ENCODE measurements around the gene ACAP1.
"Not testable (repeated sequence)": the region's sequence is repeated elsewhere in the genome, so short reads cannot be mapped to it uniquely, and the experiment has no call there.

The ACAP1 gene

GRCh38 chr17:7356072-7356549, 19.8 kb downstream of the ACAP1 start:
- peak; percentile 84 for DNase-seq (ENCODE audit: low spot score)

GRCh38 chr17:7356756-7357155, 20.4 kb downstream of the ACAP1 start:
- DNase-seq (ENCODE audit: low spot score) = no peak

GRCh38 chr17:7357381-7357780, 21.1 kb downstream of the ACAP1 start:
- DNase-seq (ENCODE audit: low spot score) = no peak

GRCh38 chr17:7361906-7362305, 25.6 kb downstream of the ACAP1 start:
- DNase-seq (ENCODE audit: low spot score) = no peak

GRCh38 chr17:7363311-7363710, 27.0 kb downstream of the ACAP1 start:
- DNase-seq (ENCODE audit: low spot score) = no peak

- DNase-seq (ENCODE audit: low spot score) = not testable (repeated sequence)
Observed at GRCh38 chr17:7365963-7366362, 29.6 kb downstream of the ACAP1 start.

- no peak for DNase-seq (ENCODE audit: low spot score)
Observed at GRCh38 chr17:7367083-7367482, 30.8 kb downstream of the ACAP1 start.

- no peak for DNase-seq (ENCODE audit: low spot score)
Observed at GRCh38 chr17:7367918-7368598, 31.7 kb downstream of the ACAP1 start.

GRCh38 chr17:7368599-7368994, 32.3 kb downstream of the ACAP1 start:
- DNase-seq (ENCODE audit: low spot score) = not testable (repeated sequence)

GRCh38 chr17:7369825-7370224, 33.5 kb downstream of the ACAP1 start:
- DNase-seq (ENCODE audit: low spot score) = no peak

- DNase-seq (ENCODE audit: low spot score) = no peak
Observed at GRCh38 chr17:7370853-7371252, 34.5 kb downstream of the ACAP1 start.

GRCh38 chr17:7374353-7374752, 38.0 kb downstream of the ACAP1 start:
- DNase-seq (ENCODE audit: low spot score) = no peak

- no peak for DNase-seq (ENCODE audit: low spot score)
Observed at GRCh38 chr17:7379134-7379533, 42.8 kb downstream of the ACAP1 start.

GRCh38 chr17:7380321-7380720, 44.0 kb downstream of the ACAP1 start:
- no peak for DNase-seq (ENCODE audit: low spot score)

GRCh38 chr17:7380855-7381683, 44.7 kb downstream of the ACAP1 start, which contains the start of gene TNK1:
TSS of gene TNK1 (plus strand) at chr17:7381089. CDS start at chr17:7382927, 1,838 bp downstream.
- peak; percentile 70 for DNase-seq (ENCODE audit: low spot score)

GRCh38 chr17:7382901-7383300, 46.6 kb downstream of the ACAP1 start:
- DNase-seq (ENCODE audit: low spot score) = no peak

GRCh38 chr17:7383371-7383741, 47.0 kb downstream of the ACAP1 start:
- DNase-seq (ENCODE audit: low spot score) = no peak

GRCh38 chr17:7383742-7384488, 47.6 kb downstream of the ACAP1 start:
- DNase-seq (ENCODE audit: low spot score) = no peak

GRCh38 chr17:7384489-7385081, 48.3 kb downstream of the ACAP1 start:
- no peak for DNase-seq (ENCODE audit: low spot score)

- DNase-seq (ENCODE audit: low spot score) = no peak
Observed at GRCh38 chr17:7388856-7389255, 52.5 kb downstream of the ACAP1 start.

- DNase-seq (ENCODE audit: low spot score) = no peak
Observed at GRCh38 chr17:7389924-7390910, 53.9 kb downstream of the ACAP1 start.
